K562 (cell line): ENCODE results near the gene C5orf24. TPM values are rescaled to one million over a fixed set of nuclear protein-coding genes. Genes with fewer than 3 reads are reported as not detected.

Experiments used
- AFF1 ChIP-seq, 2 experiments: fragments of 450-650 bp; IDR thresholded peaks; 2 replicates each; pipeline ENCODE4 v1.6.1; 2018; ENCODE audit warnings: mild to moderate bottlenecking in 2 of 2, low read depth in 1 of 2; ENCODE audit not compliant: partially characterized antibody in 2 of 2
- E2F8 ChIP-seq: fragments of 450-650 bp; IDR thresholded peaks from 2 replicates; pipeline ENCODE4 v1.7.1; 2018; ENCODE audit warnings: mild to moderate bottlenecking, low read depth; ENCODE audit not compliant: partially characterized antibody
- GTF2A2 ChIP-seq: IDR thresholded peaks from 2 replicates; pipeline ENCODE4 v1.6.1; 2016; ENCODE audit warnings: mild to moderate bottlenecking, missing genetic modification characterization, missing compliant biosample characterization
- HBP1 ChIP-seq: fragments of 450-650 bp; formaldehyde crosslinking; IDR thresholded peaks from 2 replicates; pipeline ENCODE4 v1.4.0; 2022; ENCODE audit warnings: missing genetic modification characterization
- HMGN3 ChIP-seq: IDR thresholded peaks from 2 replicates; pipeline ENCODE4 v1.6.1; 2011; ENCODE audit warnings: borderline replicate concordance, low read depth, mild to moderate bottlenecking, mixed read lengths, low read length; ENCODE audit not compliant: insufficient read length; ENCODE audit errors: extremely low read depth
- NR2C2 ChIP-seq, 2 experiments: fragments of 200-800 bp in 1 of 2; sonication (Bioruptor generic) in 1 of 2; sonication (generic) in 1 of 2; formaldehyde crosslinking in 1 of 2; IDR thresholded peaks; 2 replicates each; pipeline versions ENCODE4 v1.6.1 to v1.8.0; 2016 to 2022; ENCODE audit warnings: mild to moderate bottlenecking in 1 of 2, missing compliant biosample characterization in 1 of 2, missing genetic modification characterization in 1 of 2, missing genetic modification reagents in 1 of 2
- RREB1 ChIP-seq: fragments of 250-450 bp; sonication (Bioruptor Pico); IDR thresholded peaks from 2 replicates; pipeline ENCODE4 v1.4.0; 2020
- polyA plus RNA-seq, 8 experiments: library from polyadenylated mRNA; depleted of rRNA in 4 of 8; stranded (reverse) in 5 of 8; unstranded in 3 of 8; fragments of >200 nt; fragmentation: Nextera tagmentation in 2 of 8; fragmentation: Illumina TruSeq in 1 of 8; extraction: Ambion mirVana in 2 of 8; extraction: Trizol in 1 of 8; gene quantifications; 2 replicates each; pipeline versions ENCODE4 v1.2.1 to v1.2.3, GENCODE V29; 2011 to 2014; ENCODE audit warnings: inconsistent platforms in 1 of 8, missing spikeins in 1 of 8
- total RNA-seq, 7 experiments: library from RNA; depleted of rRNA in 6 of 7; stranded (reverse); fragments of >200 nt in 6 of 7; fragmentation: Illumina TruSeq in 2 of 7; extraction: Trizol in 2 of 7; gene quantifications; 2 replicates each; pipeline versions ENCODE4 v1.2.1 to v1.2.3, GENCODE V29; 2011 to 2021; ENCODE audit warnings: low replicate concordance in 1 of 7
- TF ChIP-seq, protein P1 (sequence below): fragments of 250-450 bp; sonication (Bioruptor Pico); IDR thresholded peaks from 2 replicates; pipeline ENCODE4 v1.4.0; 2020; ENCODE audit warnings: borderline replicate concordance

Gene C5orf24
- total and polyA plus RNA-seq, 9 of the 15 experiments (the other 6 are each of a cell fraction or from before 2014, with no cell fraction given) = 8.9 to 38.6 (median 28.4) TPM

DNA sequence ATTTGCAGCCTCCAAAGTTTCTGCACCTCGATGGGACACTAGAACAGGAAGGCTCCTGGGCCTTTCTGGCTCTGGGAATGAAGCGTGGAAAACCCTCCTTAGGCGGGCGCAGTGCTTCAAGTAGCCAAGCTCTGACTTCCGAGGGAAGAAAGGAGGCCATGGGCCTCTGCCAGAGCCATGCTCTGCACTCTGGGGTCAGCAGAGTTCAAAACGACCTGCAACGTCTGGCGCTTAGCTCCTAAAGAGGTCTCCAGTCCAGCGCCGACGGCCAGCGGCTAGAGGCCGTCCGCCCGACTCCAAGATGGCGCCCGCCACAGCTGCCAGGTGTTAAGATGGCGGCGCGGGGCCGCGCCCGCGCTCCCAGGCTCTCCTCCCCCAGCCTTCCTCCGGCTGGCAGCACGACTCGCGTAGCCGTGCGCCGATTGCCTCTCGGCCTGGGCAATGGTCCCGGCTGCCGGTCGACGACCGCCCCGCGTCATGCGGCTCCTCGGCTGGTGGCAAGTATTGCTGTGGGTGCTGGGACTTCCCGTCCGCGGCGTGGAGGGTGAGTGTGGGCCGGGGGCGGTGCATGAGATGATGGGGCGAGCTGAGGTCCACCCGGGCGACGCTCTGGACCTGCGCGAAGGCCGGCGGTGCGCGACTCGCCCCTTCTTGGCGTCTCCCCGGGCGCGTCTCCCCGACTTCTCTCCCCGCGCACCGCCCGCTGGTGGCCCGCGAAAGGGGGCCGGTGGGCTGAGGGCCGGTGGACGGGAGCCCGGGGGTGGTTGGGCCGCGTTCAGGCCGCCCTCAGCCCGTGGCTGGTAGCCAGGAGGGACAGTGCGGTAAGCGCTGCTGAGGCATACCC, 28.4 kb downstream of the C5orf24 start, which contains the start of gene TXNDC15 (continued):
- TF ChIP-seq RREB1 (peak; percentile 51; the same call in 1 of the 2 replicates), HMGN3 (peak; percentile 88), AFF1 (IDR thresholded peaks at IDR 0.05; ENCODE audit: low read depth in 1 of 2, partially characterized antibody in 2 of 2) (peak in 1 of 2 experiments; percentile 1), HBP1 (no peak), GTF2A2 (tag) (no peak), E2F8 (no peak), NR2C2 (CRISPR knock-in tag; IDR thresholded peaks at IDR 0.05) (no peak), NR2C2 (tag; IDR thresholded peaks at IDR 0.05) (peak; percentile 83)
- TF ChIP-seq, protein P1, sequence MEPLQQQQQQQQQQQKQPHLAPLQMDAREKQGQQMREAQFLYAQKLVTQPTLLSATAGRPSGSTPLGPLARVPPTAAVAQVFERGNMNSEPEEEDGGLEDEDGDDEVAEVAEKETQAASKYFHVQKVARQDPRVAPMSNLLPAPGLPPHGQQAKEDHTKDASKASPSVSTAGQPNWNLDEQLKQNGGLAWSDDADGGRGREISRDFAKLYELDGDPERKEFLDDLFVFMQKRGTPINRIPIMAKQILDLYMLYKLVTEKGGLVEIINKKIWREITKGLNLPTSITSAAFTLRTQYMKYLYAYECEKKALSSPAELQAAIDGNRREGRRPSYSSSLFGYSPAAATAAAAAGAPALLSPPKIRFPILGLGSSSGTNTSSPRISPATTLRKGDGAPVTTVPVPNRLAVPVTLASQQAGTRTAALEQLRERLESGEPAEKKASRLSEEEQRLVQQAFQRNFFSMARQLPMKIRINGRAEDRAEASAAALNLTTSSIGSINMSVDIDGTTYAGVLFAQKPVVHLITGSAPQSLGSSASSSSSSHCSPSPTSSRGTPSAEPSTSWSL (CRISPR knock-in tag) = no peak
